GM23338 (cell line): ENCODE results near the gene NKX2-2. TPM values are rescaled to one million over a fixed set of nuclear protein-coding genes. Genes with fewer than 3 reads are reported as not detected.

Experiments used
- ATAC-seq: fragments of 200-7000 bp; cut with Tn5 transposase; 3 replicates; pipeline ENCODE4 v1.9.1; 2020
- DNase-seq: peaks from one replicate; pipeline ENCODE4 v3.0.0-alpha.2; 2015; ENCODE audit warnings: low spot score
- H2AFZ ChIP-seq: fragments of 200-600 bp; sonication (generic); 2 replicates; pipeline ENCODE4 v1.8.0; 2016; ENCODE audit warnings: antibody characterized with exemption, mild to moderate bottlenecking, moderate library complexity
- H3F3A ChIP-seq: fragments of 200-600 bp; sonication (generic); replicated peaks from 2 replicates; pipeline ENCODE4 v1.8.0; 2017; ENCODE audit warnings: antibody characterized with exemption, mixed run types, low read depth
- H3K27ac ChIP-seq: fragments of 200-600 bp; sonication (generic); 2 replicates; pipeline ENCODE4 v1.6.1; 2016; ENCODE audit warnings: low read depth
- H3K27me3 ChIP-seq: fragments of 200-600 bp; sonication (generic); 2 replicates; pipeline ENCODE4 v1.8.0; 2016; ENCODE audit warnings: mild to moderate bottlenecking, mixed run types, moderate library complexity; ENCODE audit not compliant: insufficient read depth
- H3K36me3 ChIP-seq: fragments of 200-600 bp; sonication (generic); 2 replicates; pipeline ENCODE4 v1.8.0; 2016; ENCODE audit warnings: mild to moderate bottlenecking; ENCODE audit not compliant: insufficient read depth
- H3K4me1 ChIP-seq: fragments of 200-600 bp; sonication (generic); 2 replicates; pipeline ENCODE4 v1.8.0; 2016; ENCODE audit warnings: mild to moderate bottlenecking, moderate library complexity; ENCODE audit not compliant: insufficient read depth
- H3K4me2 ChIP-seq: fragments of 200-600 bp; sonication (generic); 2 replicates; pipeline ENCODE4 v1.7.1; 2017; ENCODE audit warnings: mixed run types
- H3K4me3 ChIP-seq: fragments of 200-600 bp; sonication (generic); 2 replicates; pipeline ENCODE4 v1.6.1; 2016; ENCODE audit warnings: mixed run types
- H3K79me2 ChIP-seq: fragments of 200-600 bp; sonication (generic); replicated peaks from 2 replicates; pipeline ENCODE4 v1.8.0; 2017; ENCODE audit warnings: mild to moderate bottlenecking; ENCODE audit not compliant: insufficient read depth
- H3K9me2 ChIP-seq: fragments of 200-600 bp; sonication (generic); 2 replicates; pipeline ENCODE4 v1.8.0; 2017; ENCODE audit not compliant: insufficient read depth
- H4K20me1 ChIP-seq: fragments of 200-600 bp; sonication (generic); replicated peaks from 2 replicates; pipeline ENCODE4 v1.8.0; 2017; ENCODE audit warnings: mild to moderate bottlenecking; ENCODE audit not compliant: insufficient read depth
- H3K27ac Mint-ChIP-seq: 2 replicates; pipeline ENCODE4 v1.8.0; 2020; ENCODE audit warnings: inconsistent platforms, mild to moderate bottlenecking, moderate library complexity, mixed read lengths
- H3K27me3 Mint-ChIP-seq: 3 replicates; pipeline ENCODE4 v1.8.0; 2022; ENCODE audit warnings: low read depth, mild to moderate bottlenecking, moderate library complexity, mixed read lengths, inconsistent platforms; ENCODE audit not compliant: insufficient read depth, poor library complexity
- H3K36me3 Mint-ChIP-seq: 3 replicates; pipeline ENCODE4 v1.8.0; 2021; ENCODE audit warnings: low read depth, mild to moderate bottlenecking, inconsistent platforms, moderate library complexity, mixed read lengths
- H3K4me1 Mint-ChIP-seq: 3 replicates; pipeline ENCODE4 v1.8.0; 2020; ENCODE audit warnings: mild to moderate bottlenecking, inconsistent platforms, mixed read lengths
- H3K4me3 Mint-ChIP-seq: 3 replicates; pipeline ENCODE4 v1.8.0; 2021; ENCODE audit warnings: moderate library complexity, mild to moderate bottlenecking, inconsistent platforms, mixed read lengths
- H3K9me3 Mint-ChIP-seq: 3 replicates; pipeline ENCODE4 v1.8.0; 2020; ENCODE audit warnings: moderate library complexity, mild to moderate bottlenecking, inconsistent platforms, mixed read lengths
- CTCF ChIP-seq, 2 experiments: fragments of 200-600 bp in 1 of 2; sonication (generic) in 1 of 2; conservative IDR thresholded peaks; 2 replicates each; pipeline versions ENCODE4 v1.5.1 to v1.6.1; 2016 to 2017; ENCODE audit warnings: antibody characterized with exemption in 2 of 2, low read depth in 2 of 2, mild to moderate bottlenecking in 2 of 2, moderate library complexity in 1 of 2
- EZH2phosphoT487 ChIP-seq: fragments of 200-600 bp; sonication (generic); IDR thresholded peaks from one replicate; pipeline ENCODE4 v1.8.1; 2018; ENCODE audit warnings: antibody characterized with exemption; ENCODE audit not compliant: unreplicated experiment
- JUNB ChIP-seq: IDR thresholded peaks from one replicate; pipeline ENCODE4 v1.6.1; 2016; ENCODE audit warnings: antibody characterized with exemption; ENCODE audit not compliant: unreplicated experiment
- NANOG ChIP-seq: IDR thresholded peaks from 2 replicates; pipeline ENCODE4 v1.6.1; 2016; ENCODE audit warnings: antibody characterized with exemption, borderline replicate concordance
- POLR2AphosphoS5 ChIP-seq: IDR thresholded peaks from 2 replicates; pipeline ENCODE4 v1.6.1; 2016; ENCODE audit warnings: antibody characterized with exemption, low read depth
- REST ChIP-seq: IDR thresholded peaks from one replicate; pipeline ENCODE4 v1.6.1; 2018; ENCODE audit warnings: antibody characterized with exemption; ENCODE audit not compliant: unreplicated experiment
- STAT1 ChIP-seq: IDR thresholded peaks from one replicate; pipeline ENCODE4 v1.6.1; 2016; ENCODE audit warnings: antibody characterized with exemption; ENCODE audit not compliant: unreplicated experiment
- ZNF114 ChIP-seq: fragments of 250-450 bp; sonication (Bioruptor Pico); IDR thresholded peaks from 2 replicates; pipeline ENCODE4 v1.5.0; 2020; ENCODE audit warnings: mild to moderate bottlenecking, moderate library complexity
- polyA plus RNA-seq: library from polyadenylated mRNA; unstranded; fragments of >200 nt; fragmentation: Nextera tagmentation; extraction: Ambion mirVana; gene quantifications from 2 replicates; pipeline ENCODE4 v1.2.1, GENCODE V29; 2016
- total RNA-seq: library from RNA; depleted of rRNA; stranded (reverse); fragments of >200 nt; shearing (Covaris generic); gene quantifications from 2 replicates; pipeline ENCODE4 v1.2.3, GENCODE V29; 2014

NKX2-2 gene
- total and polyA plus RNA-seq, 2 experiments from 2014 or later = not detected

GRCh38 chr20:21501184-21501583, 12.7 kb downstream of the NKX2-2 start (continued):
- TF ChIP-seq REST (no peak), CTCF (conservative IDR thresholded peaks at IDR 0.05; ENCODE audit: low read depth in 2 of 2) (no peak), POLR2AphosphoS5 (no peak), JUNB (no peak), ZNF114 (CRISPR knock-in tag) (no peak)

GRCh38 chr20:21500599-21500998, 13.3 kb downstream of the NKX2-2 start:
- Mint-ChIP-seq H3K4me1 (peaks cover 32% of the 10 kb centered on the region), H3K36me3 (peaks cover 11% of the 10 kb centered on the region), H3K4me3 (no peak overlapping the region), H3K27ac (no peak overlapping the region), H3K27me3 (peaks cover 31% of the 10 kb centered on the region), H3K9me3 (no peaks in the 10 kb centered on the region; the same call in 2 of the 3 replicates)
- Histone ChIP-seq H3K9me2 (0 out of 2 replicates have a peak, but pooled peaks cover 3% of the 10 kb centered on the region), H3F3A (no peaks in the 10 kb centered on the region), H3K4me3 (no peak overlapping the region), H3K79me2 (no peaks in the 10 kb centered on the region), H3K4me1 (peaks cover 17% of the 10 kb centered on the region), H2AFZ (no peak overlapping the region), H3K27me3 (peaks cover 21% of the 10 kb centered on the region), H3K36me3 (no peaks in the 10 kb centered on the region), H3K4me2 (no peak overlapping the region), H4K20me1 (no peaks in the 10 kb centered on the region), H3K27ac (no peak overlapping the region)
- TF ChIP-seq NANOG (no peak), CTCF (conservative IDR thresholded peaks at IDR 0.05; ENCODE audit: low read depth in 2 of 2) (no peak), EZH2phosphoT487 (no peak), STAT1 (no peak)
- ATAC-seq = no peak
- DNase-seq = no peak
